DMS79 (cell line): ENCODE measurements around the gene ZNF101.
A peak's percentile ranks its signal among the peaks of the same experiment; 100 is the strongest.

Experiments used
- DNase-seq: peaks from one replicate; lab custom pipeline; 2025; lab: John Stamatoyannopoulos, UW

ZNF101 gene

GRCh38 chr19:19711934-19712828 lies 43.5 kb downstream of the ZNF101 start:
- DNase-seq: no peak

DNA sequence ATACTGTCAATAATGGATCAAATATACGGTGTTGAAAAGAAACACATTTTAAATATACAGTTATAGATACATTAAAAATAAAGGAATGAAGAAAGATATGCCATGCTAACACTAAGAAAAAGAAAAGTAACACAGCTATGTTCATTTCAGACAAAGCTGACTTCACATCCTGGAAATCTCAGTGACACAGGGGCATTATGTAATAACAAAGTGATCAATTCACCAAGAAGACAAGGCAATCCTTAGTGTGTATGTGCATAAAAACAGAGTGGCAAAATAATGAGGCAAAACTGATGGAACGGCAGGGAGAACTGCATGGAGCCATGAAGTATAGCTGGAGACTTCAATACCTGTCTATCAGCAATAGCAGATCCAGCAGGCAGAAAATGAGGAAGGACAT lies 51.2 kb downstream of the ZNF101 start:
- no peak for DNase-seq

- DNase-seq: no peak
Measured at GRCh38 chr19:19721896-19722295, 53.3 kb downstream of the ZNF101 start.

DNA sequence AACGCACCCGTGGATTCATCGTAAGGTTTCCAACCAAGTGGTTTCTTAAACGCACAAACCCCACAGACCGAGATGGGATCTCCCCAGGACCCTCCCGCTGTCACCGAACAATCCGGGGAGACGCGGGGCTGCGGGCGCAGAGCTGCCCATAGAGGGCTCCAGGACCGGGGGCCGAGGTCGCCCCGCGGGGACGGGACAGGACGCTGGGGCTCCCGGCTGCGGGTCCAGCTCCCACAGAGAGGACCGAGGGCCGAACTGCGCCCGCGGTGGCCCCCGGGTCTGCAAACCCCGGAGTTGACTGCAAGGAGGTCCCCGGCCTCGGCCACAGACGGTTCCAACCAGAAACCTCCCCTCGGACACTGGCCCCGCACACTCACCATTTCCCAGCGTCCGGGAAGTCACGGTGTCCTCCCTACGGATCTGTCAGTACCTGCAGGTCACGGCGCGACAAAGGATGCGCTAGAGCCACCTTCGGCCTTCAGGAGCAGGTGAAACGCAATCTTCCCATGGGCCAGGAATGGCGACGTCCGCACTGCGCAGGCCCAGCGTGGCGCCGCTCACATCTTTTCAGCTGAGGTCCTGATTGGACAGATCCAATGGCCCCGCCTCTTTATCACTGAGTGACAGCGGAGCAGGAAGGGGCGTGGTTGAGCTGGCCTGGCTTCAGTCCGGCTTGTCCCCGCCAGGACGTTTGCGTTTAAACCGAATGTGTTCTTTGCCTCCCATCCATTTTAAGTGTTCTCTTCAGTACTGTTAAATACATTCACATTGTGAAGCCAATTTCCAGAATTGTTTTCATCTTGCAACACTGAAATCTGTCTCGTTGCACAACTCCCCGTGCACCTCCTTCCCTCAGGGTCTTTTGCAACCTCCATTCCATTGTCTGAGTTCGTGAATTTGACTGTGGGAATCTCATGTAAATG lies 64.2 kb downstream of the ZNF101 start, which contains the start of gene ZNF14:
Gene ZNF14 (minus strand): TSS at position 534 of the 923 bp plus-strand sequence. CDS start 154 bp downstream, at position 380.
- peak; percentile 91 for DNase-seq
